ENCODE measurements around the gene SIRT7. TPM values are rescaled to one million over a fixed set of nuclear protein-coding genes. Genes with fewer than 3 reads are reported as not detected.
A peak's percentile ranks its signal among the peaks of the same experiment; 100 is the strongest.

The SIRT7 gene
- total RNA-seq, 1 experiment from 2014 or later, result 78.3 TPM

DNA sequence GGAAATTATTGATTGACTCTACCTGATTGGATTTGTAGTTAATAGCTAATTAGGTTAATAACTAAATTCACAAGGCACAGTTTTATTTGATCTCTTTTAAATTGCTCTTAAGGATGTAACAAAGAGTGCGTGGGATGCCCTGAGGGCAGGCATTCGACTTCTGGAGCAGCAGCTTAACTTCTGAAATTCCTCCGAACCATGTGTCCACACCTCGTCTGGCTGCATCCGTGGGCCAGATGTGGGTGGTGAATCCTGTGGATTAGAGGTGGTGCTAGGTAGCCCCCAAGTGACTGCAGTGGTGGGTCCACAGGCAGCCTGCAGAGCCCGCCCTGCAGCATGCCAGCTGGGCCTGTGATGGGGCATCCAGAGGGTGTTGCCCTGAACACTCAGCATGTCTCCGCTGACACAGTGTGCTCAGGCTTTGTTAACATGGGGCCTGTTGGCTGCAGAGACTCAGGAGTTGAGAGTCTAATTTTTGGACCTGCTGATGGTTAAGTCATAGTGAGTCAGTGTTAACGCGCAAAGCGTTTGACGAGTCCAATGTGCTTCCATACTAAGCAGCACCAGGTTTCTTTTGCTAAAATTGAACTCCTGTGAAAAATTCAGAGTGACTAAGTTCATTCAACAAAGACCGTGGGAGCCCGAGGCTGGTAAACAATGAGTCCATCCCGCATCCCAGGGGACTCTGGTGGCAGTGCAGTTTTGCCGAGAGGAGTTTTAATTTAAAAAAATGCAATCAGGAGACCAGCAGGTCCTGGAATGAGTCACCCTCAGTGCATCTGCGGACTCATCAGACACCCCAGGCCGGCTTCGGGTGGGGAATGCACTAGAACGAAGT, 19.7 kb downstream of the SIRT7 start:
- Histone ChIP-seq H3K27ac (peak overlapping the region; percentile 87), H3K4me1 (replicated peaks; ENCODE audit: insufficient read depth) (peaks cover 30% of the 10 kb centered on the region), H3K27me3 (ENCODE audit: insufficient read depth, low read depth) (no peaks in the 10 kb centered on the region), H3F3A (ENCODE audit: insufficient read depth, low read depth) (peaks cover 32% of the 10 kb centered on the region), H3K4me3 (no peak overlapping the region), H3K79me2 (ENCODE audit: low read depth) (0 out of 2 replicates have a peak, but pooled peaks cover 2% of the 10 kb centered on the region), H3K4me2 (peak overlapping the region; percentile 67), H4K20me1 (ENCODE audit: insufficient read depth) (no peaks in the 10 kb centered on the region), H3K9me3 (ENCODE audit: insufficient read depth, low read depth) (no peaks in the 10 kb centered on the region), H3K9me2 (ENCODE audit: insufficient read depth) (no peaks in the 10 kb centered on the region), H2AFZ (no peak overlapping the region), H3K36me3 (ENCODE audit: low read depth) (no peaks in the 10 kb centered on the region)
- intact Hi-C loops (cut with micrococcal nuclease; ENCODE audit: unreplicated experiment), result loop anchor here (2.0 to 10.0 kb wide), 2 partner anchors 15 to 207 kb away; no protein-coding TSS in a partner anchor
- ChIA-PET POLR2A (ENCODE audit: unreplicated experiment) (interaction anchor here (0.5 to 0.7 kb wide), 2 partner anchors 12 to 195 kb away, joined by 3 read pairs; partner anchors contain the start of gene MRPL12), CTCF (interaction anchor here (0.9 kb wide), 1 partner anchor 12 kb away, joined by 3 read pairs; no protein-coding TSS in a partner anchor)
- no TSS peak for BruUV-seq (replicated peaks)
- TF ChIP-seq, protein P1, sequence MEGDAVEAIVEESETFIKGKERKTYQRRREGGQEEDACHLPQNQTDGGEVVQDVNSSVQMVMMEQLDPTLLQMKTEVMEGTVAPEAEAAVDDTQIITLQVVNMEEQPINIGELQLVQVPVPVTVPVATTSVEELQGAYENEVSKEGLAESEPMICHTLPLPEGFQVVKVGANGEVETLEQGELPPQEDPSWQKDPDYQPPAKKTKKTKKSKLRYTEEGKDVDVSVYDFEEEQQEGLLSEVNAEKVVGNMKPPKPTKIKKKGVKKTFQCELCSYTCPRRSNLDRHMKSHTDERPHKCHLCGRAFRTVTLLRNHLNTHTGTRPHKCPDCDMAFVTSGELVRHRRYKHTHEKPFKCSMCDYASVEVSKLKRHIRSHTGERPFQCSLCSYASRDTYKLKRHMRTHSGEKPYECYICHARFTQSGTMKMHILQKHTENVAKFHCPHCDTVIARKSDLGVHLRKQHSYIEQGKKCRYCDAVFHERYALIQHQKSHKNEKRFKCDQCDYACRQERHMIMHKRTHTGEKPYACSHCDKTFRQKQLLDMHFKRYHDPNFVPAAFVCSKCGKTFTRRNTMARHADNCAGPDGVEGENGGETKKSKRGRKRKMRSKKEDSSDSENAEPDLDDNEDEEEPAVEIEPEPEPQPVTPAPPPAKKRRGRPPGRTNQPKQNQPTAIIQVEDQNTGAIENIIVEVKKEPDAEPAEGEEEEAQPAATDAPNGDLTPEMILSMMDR (conservative IDR thresholded peaks at IDR 0.05), result no peak
- TF ChIP-seq EZH2 (IDR thresholded peaks at IDR 0.05; ENCODE audit: low read depth), result no peak
- DNase-seq, result peak; percentile 78 to 86

DNA sequence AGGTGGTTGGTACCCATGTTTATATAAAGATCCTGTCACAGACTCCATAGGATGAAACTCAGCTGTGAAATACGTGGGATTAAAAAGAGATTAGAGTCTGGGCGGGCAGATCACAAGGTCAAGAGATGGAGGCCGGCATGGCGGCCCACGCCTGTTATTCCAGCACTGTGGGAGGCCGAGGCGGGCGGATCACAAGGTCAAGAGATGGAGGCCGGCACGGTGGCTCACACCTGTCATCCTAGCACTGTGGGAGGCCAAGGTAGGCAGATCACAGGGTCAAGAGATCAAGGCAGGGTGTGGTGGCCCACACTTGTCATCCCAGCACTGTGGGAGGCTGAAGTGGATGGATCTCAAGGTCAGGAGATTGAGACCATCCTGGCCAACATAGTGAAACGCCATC, 22.6 kb downstream of the SIRT7 start:
- Histone ChIP-seq H3K79me2 (ENCODE audit: low read depth) (peaks cover 22% of the 10 kb centered on the region), H3K4me3 (no peak overlapping the region), H3K27ac (no peak overlapping the region), H3K9me3 (ENCODE audit: insufficient read depth, low read depth) (no peaks in the 10 kb centered on the region), H3K36me3 (ENCODE audit: low read depth) (no peaks in the 10 kb centered on the region), H3K4me1 (replicated peaks; ENCODE audit: insufficient read depth) (peaks cover 30% of the 10 kb centered on the region), H3K27me3 (ENCODE audit: insufficient read depth, low read depth) (no peaks in the 10 kb centered on the region), H3F3A (ENCODE audit: insufficient read depth, low read depth) (peaks cover 39% of the 10 kb centered on the region), H4K20me1 (ENCODE audit: insufficient read depth) (no peaks in the 10 kb centered on the region), H3K4me2 (no peak overlapping the region), H3K9me2 (ENCODE audit: insufficient read depth) (no peaks in the 10 kb centered on the region), H2AFZ (no peak overlapping the region)
- intact Hi-C loops (cut with micrococcal nuclease; ENCODE audit: unreplicated experiment), result loop anchor here (10.0 kb wide), 1 partner anchor 209 kb away; no protein-coding TSS in a partner anchor
- DNase-seq, result no peak
- TF ChIP-seq EZH2 (IDR thresholded peaks at IDR 0.05; ENCODE audit: low read depth), result no peak
- TF ChIP-seq, protein P1 (conservative IDR thresholded peaks at IDR 0.05), result no peak
- CTCF ChIA-PET, result no interaction called here
- no TSS peak for BruUV-seq (replicated peaks)
- POLR2A ChIA-PET (ENCODE audit: unreplicated experiment), result no interaction called here

DNA sequence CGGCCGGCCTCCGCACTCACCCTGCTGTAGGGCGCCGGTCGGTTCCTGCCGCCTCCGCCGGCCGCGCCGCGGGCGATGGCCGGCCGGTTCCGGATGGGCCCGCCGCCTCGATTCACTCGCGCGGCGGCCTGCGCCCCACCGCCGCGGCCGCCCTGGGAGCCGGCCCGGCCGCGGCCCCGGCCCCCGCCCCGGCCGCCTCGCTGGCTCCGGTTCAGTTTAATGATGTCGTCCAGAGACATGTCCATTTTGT, 26.7 kb downstream of the SIRT7 start:
- no peak overlapping the region for H2AFZ ChIP-seq
- peak overlapping the region; percentile 66; the same call in 1 of the 2 replicates for H3K4me3 ChIP-seq
- no peak overlapping the region for H3K27ac ChIP-seq
- no peaks in the 10 kb centered on the region for H3K36me3 ChIP-seq (ENCODE audit: low read depth)
- CTCF ChIA-PET, result no interaction called here
- POLR2A ChIA-PET (ENCODE audit: unreplicated experiment), result no interaction called here
- TF ChIP-seq, protein P1 (conservative IDR thresholded peaks at IDR 0.05), result no peak
- no peak for TF ChIP-seq EZH2 (IDR thresholded peaks at IDR 0.05; ENCODE audit: low read depth)
- H3K27me3 ChIP-seq (ENCODE audit: insufficient read depth, low read depth), result no peaks in the 10 kb centered on the region
- no peak overlapping the region for H3K4me2 ChIP-seq
- intact Hi-C loops (cut with micrococcal nuclease; ENCODE audit: unreplicated experiment), result loop anchor here (10.0 kb wide), 1 partner anchor 214 kb away; no protein-coding TSS in a partner anchor
- no peaks in the 10 kb centered on the region for H3K9me3 ChIP-seq (ENCODE audit: insufficient read depth, low read depth)
- DNase-seq, result no peak
- no peaks in the 10 kb centered on the region; the same call in 1 of the 2 replicates for H4K20me1 ChIP-seq (ENCODE audit: insufficient read depth)
- no peaks in the 10 kb centered on the region for H3K9me2 ChIP-seq (ENCODE audit: insufficient read depth)
- H3K79me2 ChIP-seq (ENCODE audit: low read depth), result peaks cover 42% of the 10 kb centered on the region
- peaks cover 31% of the 10 kb centered on the region for H3F3A ChIP-seq (ENCODE audit: insufficient read depth, low read depth)
- no TSS peak for BruUV-seq (replicated peaks)
- H3K4me1 ChIP-seq (replicated peaks; ENCODE audit: insufficient read depth), result peaks cover 17% of the 10 kb centered on the region
